NCI-H510A (cell line): ENCODE data around the gene RASGRP1.
A peak's percentile ranks its signal among the peaks of the same experiment; 100 is the strongest.

Experiments used
- DNase-seq: peaks from one replicate; lab custom pipeline; 2025; lab: John Stamatoyannopoulos, UW

The RASGRP1 gene

DNA sequence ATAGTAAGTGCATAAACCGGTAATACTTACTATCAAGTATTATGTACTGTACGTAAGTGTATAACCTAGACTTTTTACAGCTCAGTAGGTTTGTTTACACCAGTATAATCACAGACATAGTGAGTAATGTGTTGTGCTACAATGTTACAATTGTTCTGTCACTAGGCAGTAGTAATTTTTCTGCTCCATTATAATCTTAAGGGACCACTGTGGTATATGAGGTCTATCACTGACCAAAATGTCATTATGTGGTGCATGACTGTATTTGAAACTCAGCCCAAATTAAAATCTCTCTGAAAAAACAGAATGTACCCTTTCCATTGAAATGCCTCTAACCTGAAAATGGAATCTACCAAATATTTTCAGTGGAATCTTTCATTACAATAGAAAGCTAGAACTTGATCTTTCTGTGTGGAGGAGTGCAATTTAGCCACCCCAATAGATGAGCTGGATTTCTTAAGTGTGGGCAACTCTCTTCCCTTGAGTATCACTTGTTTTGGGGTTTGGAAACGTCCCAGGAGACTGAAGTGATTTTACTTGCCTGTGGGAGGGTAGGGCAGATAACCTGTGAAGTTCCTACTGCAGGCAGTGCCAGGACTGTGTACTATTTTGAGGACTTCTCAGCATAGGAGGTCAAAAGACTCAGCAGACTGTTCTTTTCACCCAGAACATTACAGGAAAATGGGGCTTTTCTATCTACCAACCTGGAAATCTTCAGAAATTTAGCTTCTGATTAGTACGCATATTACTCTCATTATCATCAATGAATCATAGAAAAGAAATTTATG is 59.7 kb downstream of the RASGRP1 start:
- no peak for DNase-seq

DNA sequence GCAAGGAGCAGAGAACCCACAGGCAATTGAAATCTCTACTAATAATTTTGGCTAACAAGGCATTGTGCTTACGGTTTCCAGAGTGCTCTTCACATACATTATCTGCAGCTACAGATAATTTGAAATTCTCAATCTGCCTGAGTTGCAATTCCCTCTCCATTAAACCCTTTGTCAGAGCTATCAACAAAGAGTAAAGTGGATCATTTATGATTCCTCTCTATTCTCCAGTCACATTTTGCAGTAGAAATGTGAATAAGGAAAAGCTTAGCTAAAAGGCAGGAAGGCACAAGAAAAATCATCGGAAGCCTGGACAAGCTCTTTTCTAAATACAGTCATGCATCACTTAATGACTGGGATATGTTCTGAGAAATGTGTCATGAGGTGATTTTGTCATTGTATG is 61.1 kb downstream of the RASGRP1 start:
- DNase-seq, result no peak

DNA sequence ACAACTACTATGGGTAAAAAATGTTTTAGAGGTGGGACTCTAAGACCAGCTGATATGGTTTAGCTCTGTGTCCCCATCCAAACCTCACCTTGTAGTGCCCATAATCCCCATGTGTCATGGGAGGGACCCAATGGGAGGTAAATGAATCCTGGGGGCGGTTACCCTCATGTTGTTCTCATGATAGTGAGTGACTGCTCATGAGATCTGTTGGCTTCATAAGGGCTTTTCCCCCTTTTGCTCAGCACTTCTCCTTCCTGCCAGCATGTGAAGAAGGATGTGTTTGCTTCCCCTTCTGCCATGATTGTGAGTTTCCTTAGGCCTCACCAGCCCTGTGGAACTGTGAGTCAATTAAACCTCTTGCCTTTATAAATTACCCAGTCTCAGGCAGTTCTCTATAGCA is 65.0 kb downstream of the RASGRP1 start:
- DNase-seq, result no peak

DNA sequence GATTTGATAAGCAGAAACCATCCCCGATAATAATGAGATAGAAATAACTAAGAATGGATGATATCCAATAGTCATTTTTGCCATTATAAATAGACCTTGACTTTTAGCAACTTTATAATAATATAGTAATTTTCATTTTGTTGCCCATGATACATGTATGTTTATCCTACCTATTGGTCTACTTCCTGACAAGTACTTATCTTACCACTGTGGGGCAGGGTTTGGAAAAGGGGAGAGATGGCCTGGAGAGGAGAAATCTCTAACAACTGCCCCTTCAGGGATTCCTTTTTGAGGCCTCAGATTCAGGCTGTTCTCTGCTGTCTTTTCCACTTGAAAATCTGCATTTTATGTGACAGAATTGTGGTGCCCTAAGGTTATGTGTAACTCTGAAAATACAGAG is 68.5 kb downstream of the RASGRP1 start:
- no peak for DNase-seq

DNA sequence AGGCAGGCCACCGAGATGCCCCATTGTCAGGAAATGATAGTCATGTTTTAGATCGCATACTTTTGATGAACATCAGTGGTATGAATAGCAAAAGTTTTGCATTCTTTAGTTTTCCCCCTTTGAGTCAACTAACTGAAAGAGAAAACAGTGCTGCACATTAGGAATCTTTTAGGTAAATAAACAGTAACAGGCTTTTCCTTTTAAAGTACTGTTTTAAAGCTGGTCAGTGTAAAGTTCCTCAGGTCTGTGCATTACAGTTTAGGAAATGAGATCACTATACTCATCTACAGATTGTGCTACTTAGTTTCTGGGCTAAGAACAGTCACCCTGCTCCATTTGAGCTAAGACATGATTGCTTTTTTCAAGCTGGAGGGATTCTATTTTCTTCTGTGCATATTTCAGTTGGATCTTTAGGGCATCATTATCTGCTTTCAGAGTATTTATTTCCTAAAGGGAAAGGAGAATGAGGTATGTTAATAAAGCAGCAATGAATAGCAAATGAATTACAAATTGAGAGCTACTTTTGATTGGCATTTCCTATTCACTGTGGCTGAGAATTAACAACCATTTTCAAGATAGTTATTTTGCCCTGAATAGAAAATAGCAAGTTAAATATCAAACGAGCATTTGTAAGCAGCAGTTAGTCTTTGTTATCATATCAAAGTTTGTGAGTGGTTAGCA is 74.2 kb downstream of the RASGRP1 start:
- no peak for DNase-seq

DNA sequence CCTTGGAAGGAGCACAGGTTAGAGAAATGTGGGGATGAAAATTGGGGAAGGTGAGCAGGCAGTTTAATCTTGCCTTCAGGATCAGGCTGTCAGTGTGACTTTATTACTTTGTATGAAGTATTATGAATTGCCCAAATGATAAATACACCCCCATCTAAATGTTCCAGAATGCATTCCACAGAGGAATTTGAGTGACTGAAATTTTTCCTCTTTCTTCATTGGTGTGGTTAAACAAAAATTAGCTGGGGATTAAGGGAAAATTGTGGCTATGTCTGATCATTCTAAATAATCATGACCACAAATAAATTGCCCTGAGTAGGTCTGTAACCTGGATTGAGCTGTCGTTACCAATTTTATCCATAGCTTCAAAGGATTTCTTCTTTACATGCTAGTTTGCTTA is 77.2 kb downstream of the RASGRP1 start:
- no peak for DNase-seq

DNA sequence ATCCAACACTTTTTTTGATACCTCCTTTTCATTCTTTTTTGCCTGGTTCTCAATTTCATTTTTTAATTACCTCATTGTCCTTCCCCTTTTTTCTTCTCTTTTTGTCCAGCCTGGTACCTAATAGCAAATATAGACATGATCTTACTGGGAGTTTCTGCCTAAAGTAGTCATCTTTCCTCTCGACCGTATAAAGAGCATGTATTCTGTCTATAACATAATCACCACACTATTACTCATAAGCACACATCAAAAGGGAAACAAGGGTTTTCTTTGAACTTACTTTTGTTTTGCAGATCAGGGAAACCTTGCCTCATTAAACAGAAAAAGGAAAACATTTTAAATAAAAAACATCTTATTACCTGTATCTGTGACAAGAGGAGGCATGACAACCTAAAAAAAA is 77.7 kb downstream of the RASGRP1 start:
- no peak for DNase-seq

DNA sequence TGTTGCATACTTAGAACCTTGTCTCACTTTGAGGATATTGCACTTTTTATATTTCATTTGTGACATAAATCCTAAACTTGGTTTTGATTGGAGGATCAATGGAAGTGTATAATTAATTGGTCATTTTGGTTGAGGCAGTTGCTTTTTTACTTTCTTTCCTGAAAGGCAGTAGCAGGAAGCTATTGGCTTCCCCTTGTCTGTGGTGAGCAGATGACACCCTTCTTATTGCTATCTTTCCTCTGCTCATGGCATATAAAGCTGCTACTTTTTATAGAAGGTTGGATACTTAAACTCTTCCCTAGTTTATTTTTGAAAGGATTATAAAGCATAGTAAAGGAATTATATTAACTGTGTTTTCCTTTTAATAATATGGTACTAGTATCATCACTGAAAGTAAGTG is 82.0 kb downstream of the RASGRP1 start:
- DNase-seq, result no peak

DNA sequence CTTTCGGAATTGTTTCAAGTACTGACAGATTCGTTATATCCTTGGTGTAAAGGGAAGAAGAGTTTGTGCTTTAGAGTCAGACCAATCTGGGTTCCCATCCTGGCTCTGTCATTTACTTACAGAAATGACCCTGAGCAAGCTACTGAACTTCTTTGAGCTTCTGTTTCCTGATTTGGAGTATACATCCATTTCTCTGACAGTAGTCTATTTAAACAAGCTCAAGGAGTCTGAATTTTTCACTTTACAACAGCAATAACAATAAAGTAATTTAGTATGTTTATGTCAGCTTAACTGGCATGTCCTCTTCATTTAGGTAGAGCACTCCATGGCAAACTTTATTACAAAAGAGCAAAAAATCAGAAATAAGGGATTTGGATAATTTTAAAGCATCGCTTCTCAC is 82.9 kb downstream of the RASGRP1 start:
- DNase-seq, result no peak

DNA sequence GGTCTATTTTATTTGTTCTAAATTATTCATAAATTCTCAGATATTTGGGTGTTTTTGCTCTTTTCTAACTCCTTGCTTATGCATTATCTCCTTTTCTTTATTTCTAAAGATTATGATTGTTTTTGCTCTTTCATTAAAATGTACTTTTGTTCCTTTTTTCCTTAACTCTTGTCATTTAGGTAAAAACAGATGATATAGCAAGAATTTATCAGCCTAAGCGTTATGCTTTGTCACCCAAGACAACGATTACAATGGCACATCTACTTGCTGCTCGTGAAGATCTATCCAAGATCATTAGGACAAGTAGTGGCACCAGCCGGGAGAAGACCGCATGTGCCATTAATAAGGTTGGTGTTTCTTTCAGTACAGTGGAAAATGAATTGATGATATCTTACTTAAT is 83.5 kb downstream of the RASGRP1 start:
- DNase-seq, result no peak

DNA sequence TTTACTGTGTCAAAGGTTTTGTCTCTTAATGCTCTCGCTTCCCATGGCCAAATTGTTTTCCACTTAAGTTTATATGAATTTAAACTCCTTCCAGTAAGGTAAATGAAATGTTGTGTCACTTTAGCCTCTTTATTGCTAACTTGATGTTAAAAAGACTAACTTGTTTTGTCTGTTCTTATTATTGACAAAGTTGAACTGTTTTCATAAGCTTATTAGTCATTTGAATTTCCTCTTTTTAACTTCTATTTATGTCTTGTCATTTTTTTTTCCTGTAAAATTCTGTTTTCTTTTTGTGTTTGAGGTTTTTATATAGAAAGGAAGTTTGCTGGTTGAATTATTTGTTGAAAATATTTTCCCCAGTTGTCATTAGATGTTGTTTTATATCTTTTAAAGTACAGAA is 84.9 kb downstream of the RASGRP1 start:
- no peak for DNase-seq

DNA sequence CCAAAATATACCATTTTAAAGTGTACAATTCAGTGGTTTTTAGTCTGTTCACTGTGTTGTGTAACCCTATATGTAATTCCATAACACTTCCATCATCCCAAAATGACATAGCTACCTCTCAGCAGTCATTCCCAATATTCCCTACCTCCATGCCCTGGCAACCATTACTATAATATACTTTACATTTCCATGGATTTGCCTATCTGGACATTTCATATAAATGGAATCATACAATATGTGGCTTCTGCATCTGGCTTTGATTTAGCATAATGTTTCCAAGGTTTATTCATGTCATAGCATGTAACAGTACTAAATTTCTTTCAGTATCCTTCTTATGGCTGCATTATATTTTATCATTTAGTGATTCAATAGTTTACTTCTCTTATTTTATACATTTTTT is 85.3 kb downstream of the RASGRP1 start:
- no peak for DNase-seq

DNA sequence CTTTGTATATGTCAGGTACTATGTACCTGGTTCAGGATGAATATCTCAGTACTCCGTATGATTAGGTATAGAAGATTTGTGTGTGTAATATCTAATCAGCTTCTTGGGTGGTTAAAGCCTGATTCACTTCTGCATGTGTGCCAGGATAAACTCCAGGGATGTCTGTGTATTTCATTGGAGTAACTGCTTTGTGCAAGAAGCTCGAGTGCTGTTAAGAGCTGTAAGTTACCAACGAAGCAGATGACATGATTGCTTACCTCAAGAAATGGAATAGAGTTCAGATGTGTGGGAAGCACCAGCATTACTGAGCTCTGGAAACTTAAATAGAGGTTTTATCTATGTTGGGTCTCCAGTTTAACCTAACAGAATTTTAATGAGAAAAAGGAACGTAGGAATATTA is 87.0 kb downstream of the RASGRP1 start:
- no peak for DNase-seq

DNA sequence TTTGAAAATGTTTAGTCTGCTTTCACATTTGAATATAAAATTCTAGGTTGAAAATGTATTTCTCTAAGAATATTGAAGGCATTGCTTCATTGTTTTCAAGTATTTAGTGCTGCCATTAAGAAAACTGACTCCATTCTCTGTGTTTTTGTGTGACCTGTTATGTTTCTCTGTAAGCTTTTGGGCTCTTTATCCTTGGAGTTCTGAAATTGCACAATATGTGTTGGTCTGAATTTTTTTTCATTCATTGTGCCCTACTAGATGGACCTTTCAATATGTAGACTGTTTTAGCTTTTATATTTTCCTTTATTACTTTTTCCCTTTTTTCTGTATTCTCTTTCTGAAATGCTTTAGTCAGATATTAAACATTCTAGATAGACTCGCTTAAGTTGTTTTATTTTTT is 88.5 kb downstream of the RASGRP1 start:
- no peak for DNase-seq

DNA sequence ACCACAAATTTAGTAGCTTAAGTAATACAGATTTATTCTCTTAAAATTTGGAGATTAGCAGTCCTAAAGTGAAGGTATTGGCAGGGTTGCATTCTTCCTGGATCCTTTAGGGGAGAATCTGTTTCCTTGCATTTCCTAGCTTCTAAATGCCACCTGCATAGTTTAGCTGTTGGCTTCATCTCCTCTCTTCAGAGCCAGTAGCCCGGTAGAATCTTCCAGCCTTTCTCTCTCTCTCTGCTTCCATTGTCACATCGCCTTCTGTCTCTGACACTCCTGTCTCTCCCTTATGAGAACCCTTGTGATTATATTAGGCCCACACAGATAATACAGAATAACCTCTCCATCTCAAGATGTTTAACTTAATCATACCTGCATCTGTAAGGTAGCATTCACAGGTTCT is 89.3 kb downstream of the RASGRP1 start:
- no peak for DNase-seq

DNA sequence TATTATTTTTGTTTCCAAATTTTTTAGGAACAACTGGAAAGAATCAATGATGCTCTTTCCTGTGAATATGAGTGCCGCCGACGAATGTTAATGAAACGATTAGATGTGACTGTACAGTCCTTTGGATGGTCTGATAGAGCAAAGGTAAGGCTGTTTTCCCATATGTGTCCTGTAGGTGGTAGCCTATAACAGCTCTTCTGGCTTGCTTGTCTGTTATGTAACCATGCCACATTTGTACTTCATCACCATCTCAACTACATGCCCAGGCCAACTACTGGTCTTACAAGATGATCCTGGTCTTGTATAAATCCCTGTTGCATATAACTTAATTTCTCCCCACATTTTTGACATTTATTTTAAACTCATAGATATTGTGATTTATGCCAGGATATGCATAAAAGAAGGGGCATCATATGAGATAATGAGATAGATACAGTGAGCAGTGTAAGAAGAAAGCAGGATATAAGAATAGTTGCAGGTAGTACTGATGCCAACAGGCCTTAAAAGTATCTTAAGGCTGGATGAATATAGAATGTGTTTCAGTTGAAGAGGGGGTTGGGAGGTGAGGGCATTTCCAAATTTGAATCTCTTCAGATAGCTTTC is 90.4 kb downstream of the RASGRP1 start:
- peak; percentile 3 for DNase-seq

DNA sequence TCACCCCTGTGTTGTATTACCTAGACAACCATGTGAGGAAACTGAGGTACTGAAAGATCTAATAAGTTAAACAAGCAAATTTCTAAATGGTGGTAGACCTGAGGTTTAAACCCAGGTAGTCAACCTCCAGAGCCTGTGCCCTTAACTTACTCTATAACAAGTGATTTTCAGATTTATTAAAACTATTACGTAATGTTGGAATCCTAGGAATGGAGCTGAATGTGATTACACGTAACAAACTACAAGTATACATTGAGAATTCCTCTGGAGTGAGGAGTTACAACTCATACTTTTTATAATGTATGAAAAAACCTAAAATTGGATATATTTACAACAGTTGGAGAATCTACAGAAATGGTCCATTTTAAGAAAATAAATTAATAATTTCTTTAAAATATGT is 92.6 kb downstream of the RASGRP1 start:
- no peak for DNase-seq

DNA sequence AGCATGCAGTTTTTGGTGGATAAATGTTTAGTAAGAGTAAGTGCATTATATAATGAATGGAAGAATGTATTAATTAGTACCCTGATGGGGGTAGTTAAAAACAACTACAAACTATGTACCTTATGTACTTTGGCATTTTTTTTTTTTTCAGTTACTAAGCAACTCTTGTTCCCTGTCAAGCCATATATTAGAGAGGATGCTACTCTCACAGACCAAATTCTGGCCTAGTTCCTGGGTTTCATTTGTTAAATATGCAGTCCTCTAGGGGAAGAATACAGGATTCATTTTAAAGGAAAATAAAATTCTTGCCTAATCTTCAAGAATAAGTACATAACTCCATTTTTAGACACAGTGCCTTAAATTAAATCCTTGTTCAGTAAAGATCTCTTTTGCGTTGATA is 93.8 kb downstream of the RASGRP1 start:
- no peak for DNase-seq

DNA sequence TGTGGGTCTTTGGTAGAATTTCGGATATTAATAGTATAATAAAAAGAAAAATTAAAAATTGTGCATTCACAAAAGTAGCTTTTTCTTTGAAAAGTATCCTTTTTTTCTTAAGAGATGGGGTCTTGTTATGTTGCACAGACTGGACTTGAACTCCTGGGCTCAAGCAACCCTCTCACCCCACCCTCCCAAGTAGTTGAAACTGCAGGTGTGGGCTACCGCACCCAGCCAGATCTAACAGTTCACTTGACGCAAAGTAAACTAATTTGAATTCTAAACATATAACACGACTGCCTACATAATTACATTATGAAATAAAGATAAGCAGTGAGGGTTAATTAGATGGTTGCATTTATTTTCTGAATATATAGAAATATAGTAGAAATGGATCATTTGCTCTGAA is 99.9 kb downstream of the RASGRP1 start:
- no peak for DNase-seq

DNA sequence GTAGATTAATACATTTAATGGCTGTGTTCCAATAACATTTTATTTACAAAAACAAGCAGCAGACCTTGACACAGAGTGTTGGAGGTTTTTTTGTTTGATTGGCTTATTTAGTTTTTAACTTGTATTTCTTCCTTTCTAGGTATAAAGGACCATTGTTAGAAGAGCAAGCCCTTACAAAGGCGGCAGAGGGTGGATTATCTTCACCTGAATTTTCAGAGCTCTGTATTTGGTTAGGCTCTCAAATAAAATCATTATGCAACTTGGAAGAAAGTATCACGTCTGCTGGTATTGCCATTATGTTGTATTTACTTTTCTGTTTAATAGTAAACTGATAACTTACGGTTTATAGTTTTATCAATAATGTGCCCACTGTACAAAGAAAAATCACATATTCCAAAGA is 100.7 kb downstream of the RASGRP1 start:
- DNase-seq, result no peak

DNA sequence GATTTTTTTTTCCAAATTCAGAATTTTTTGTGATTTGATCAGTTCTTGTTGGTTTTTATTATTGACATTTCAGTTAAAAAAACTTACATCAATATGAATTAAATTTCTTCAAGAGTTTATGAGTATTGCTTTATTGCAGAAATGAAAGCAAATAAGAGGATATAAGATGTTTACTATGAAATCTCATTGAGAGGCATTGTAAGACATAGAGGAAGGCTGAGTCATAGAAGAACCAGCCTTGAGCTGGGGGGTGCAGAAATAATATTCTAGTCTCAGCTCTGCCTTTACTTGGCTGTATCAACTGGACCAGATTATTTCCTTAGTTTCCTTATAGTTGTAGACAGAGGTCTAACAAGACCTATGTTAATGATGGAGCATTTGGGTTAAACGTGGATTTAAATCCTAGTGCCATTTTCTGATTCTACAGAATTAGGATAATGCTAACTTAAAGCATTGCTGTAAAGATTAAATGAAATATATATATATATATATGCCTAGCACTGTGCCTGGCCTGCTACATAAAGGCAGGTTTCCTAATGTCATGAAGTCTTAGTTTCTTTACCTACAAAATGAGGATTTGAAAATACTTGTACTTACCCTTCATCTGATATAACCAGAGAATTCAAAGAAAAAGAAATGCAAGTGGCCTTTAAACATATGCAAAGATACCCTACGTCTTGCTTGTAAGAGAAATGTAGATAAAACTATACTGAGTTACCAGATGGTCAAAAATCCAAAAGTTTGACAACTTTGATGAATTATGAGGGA is 103.4 kb downstream of the RASGRP1 start:
- no peak for DNase-seq

DNA sequence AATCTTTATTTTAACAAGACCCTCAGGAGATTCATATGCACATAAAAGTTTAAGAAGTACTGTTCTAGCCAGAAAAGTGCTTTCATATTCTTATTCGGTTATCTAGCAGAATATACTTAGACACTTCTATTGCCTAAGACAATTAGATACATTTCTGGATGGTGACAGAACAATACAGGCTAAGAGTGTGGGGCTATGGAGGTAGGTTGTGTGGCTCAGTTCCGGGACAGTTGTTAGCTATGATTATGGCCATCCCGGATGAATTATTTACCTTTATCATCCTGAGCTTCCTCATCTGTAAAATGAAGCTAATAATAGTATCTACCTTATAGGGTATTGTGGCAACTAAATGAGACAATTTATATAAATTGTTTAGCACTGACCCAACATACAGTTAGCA is 104.1 kb downstream of the RASGRP1 start:
- DNase-seq, result no peak

DNA sequence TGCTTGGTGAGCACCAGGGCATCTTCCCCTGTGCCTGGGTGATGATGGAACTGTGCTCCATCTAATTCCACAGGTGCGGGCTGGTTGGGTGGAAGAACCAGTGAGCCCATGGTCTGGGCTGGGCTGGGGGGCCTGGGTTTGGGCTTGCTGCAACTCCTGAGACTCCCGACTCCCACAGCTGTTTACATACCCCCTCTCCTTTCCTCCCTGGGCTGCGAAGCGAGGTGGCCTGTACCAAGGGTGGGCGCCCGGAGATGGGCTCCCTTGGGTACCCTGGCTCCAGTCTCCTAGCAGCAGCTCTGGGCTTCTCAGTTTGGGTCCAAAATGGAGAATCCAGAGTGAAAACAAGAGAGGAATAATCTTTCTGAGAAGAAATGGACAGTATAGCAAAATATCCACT is 105.1 kb downstream of the RASGRP1 start:
- no peak for DNase-seq
